Activated effector memory CD4-positive, alpha-beta T cell treated with anti-CD3 and anti-CD28 coated beads, Interleukin-2, amount 50 U/mL, for 16 hours (primary cell): ENCODE data around the gene HLA-F.

Source experiments
- DNase-seq: peaks from one replicate; pipeline ENCODE4 v3.0.0-alpha.2; 2020

HLA-F gene

GRCh38 chr6:29744621-29745020 lies 21.4 kb downstream of the HLA-F start:
- DNase-seq = no peak

GRCh38 chr6:29745386-29745785 lies 22.2 kb downstream of the HLA-F start:
- DNase-seq = peak; percentile 50

GRCh38 chr6:29745855-29746449 lies 22.7 kb downstream of the HLA-F start:
- DNase-seq = peak; percentile 54

- peak; percentile 27 for DNase-seq
Measured at GRCh38 chr6:29746846-29747687, 23.8 kb downstream of the HLA-F start.

- DNase-seq = peak; percentile 61
Measured at GRCh38 chr6:29747688-29748250, 24.5 kb downstream of the HLA-F start.

GRCh38 chr6:29748391-29749307 lies 25.4 kb downstream of the HLA-F start:
- DNase-seq = peak; percentile 95

GRCh38 chr6:29749308-29749662 lies 26.1 kb downstream of the HLA-F start:
- no peak for DNase-seq

- DNase-seq = no peak
Measured at GRCh38 chr6:29749668-29750067, 26.4 kb downstream of the HLA-F start.

- no peak for DNase-seq
Measured at GRCh38 chr6:29750709-29751108, 27.5 kb downstream of the HLA-F start.

- DNase-seq = no peak
Measured at GRCh38 chr6:29751480-29751879, 28.2 kb downstream of the HLA-F start.

GRCh38 chr6:29752451-29753308 lies 29.4 kb downstream of the HLA-F start:
- peak; percentile 94 for DNase-seq

GRCh38 chr6:29753309-29753644 lies 30.0 kb downstream of the HLA-F start:
- no peak for DNase-seq

GRCh38 chr6:29755295-29755871 lies 32.1 kb downstream of the HLA-F start:
- no peak for DNase-seq

GRCh38 chr6:29757282-29757681 lies 34.0 kb downstream of the HLA-F start:
- no peak for DNase-seq

GRCh38 chr6:29757701-29758293 lies 34.6 kb downstream of the HLA-F start:
- DNase-seq = no peak

GRCh38 chr6:29758761-29759160 lies 35.5 kb downstream of the HLA-F start:
- DNase-seq = no peak

- no peak for DNase-seq
Measured at GRCh38 chr6:29759457-29759856, 36.2 kb downstream of the HLA-F start.

- no peak for DNase-seq
Measured at GRCh38 chr6:29760328-29760727, 37.1 kb downstream of the HLA-F start.

- DNase-seq = no peak
Measured at GRCh38 chr6:29762051-29762450, 38.8 kb downstream of the HLA-F start.

GRCh38 chr6:29762781-29763214 lies 39.6 kb downstream of the HLA-F start:
- DNase-seq = no peak
